Gastrocnemius medialis (tissue), 4 donors: ENCODE data around the gene SMPDL3A. TPM values are rescaled to one million over a fixed set of nuclear protein-coding genes. Genes with fewer than 3 reads are reported as not detected.
"Not testable (repeated sequence)": the region's sequence is repeated elsewhere in the genome, so short reads cannot be mapped to it uniquely, and the experiment has no call there.

Experiments used
- ATAC-seq, 2 donors: fragments of 150-250 bp; one replicate each; pipeline ENCODE4 v1.9.1; 2016
- DNase-seq, 2 donors: peaks; one replicate each; pipeline ENCODE4 v3.0.0-alpha.2; 2019
- H3K27ac ChIP-seq, 4 donors: fragments of 200-600 bp; sonication (generic); 1 replicate in 1 of 4; 2 replicates in 3 of 4; pipeline ENCODE4 v1.5.1; 2016 to 2018; ENCODE audit warnings: mild to moderate bottlenecking in 2 of 4, moderate library complexity in 1 of 4
- H3K27me3 ChIP-seq, 3 donors: fragments of 200-600 bp; sonication (generic) in 2 of 3; 1 replicate in 1 of 3; 2 replicates in 2 of 3; pipeline versions ENCODE4 v1.5.1 to v1.6.0; 2016 to 2019; ENCODE audit warnings: mild to moderate bottlenecking in 1 of 3, moderate library complexity in 1 of 3
- H3K36me3 ChIP-seq, 2 donors: fragments of 200-600 bp; sonication (generic) in 1 of 2; one replicate each; pipeline ENCODE4 v1.5.1; 2017 to 2018
- H3K4me1 ChIP-seq, 2 donors: fragments of 200-600 bp; sonication (generic) in 1 of 2; one replicate each; pipeline ENCODE4 v1.5.1; 2016 to 2017; ENCODE audit warnings: mild to moderate bottlenecking in 2 of 2
- H3K4me3 ChIP-seq, 4 donors: fragments of 200-600 bp; sonication (generic) in 3 of 4; 1 replicate in 1 of 4; 2 replicates in 3 of 4; pipeline ENCODE4 v1.5.1; 2016 to 2019; ENCODE audit warnings: mild to moderate bottlenecking in 2 of 4
- H3K9me3 ChIP-seq, 3 donors: fragments of 200-600 bp; sonication (generic) in 2 of 3; 1 replicate in 1 of 3; 2 replicates in 2 of 3; pipeline ENCODE4 v1.5.1; 2016 to 2019
- POLR2A ChIP-seq, 2 donors: fragments of 450-650 bp; IDR thresholded peaks; one replicate each; pipeline ENCODE4 v1.6.1; 2017; ENCODE audit warnings: antibody characterized with exemption in 2 of 2, mild to moderate bottlenecking in 2 of 2, moderate library complexity in 2 of 2
- in situ Hi-C, 4 donors: fragments of 200-750 bp; cut with MboI; loops; one replicate each; pipeline versions ENCODE4 v1.15.0 to v1.8.0; 2017; ENCODE audit warnings: low sequenced_read_pairs in 4 of 4
- intact Hi-C: fragments of 100-400 bp; cut with DNase I; formaldehyde crosslinking; loops from one replicate; pipeline ENCODE4 v1.15.1; 2023; ENCODE audit warnings: low total_unique reads
- total RNA-seq, 4 donors: library from RNA; depleted of rRNA; stranded (reverse); fragments of >200 nt; gene quantifications; one replicate each; pipeline versions ENCODE4 v1.1.0 to v1.2.3, GENCODE V29; 2016
- TF ChIP-seq, protein P1 (sequence below), 5 experiments: fragments of 450-650 bp in 3 of 5; fragments of 200-600 bp in 2 of 5; sonication (generic) in 2 of 5; IDR thresholded peaks in 4 of 5; conservative IDR thresholded peaks in 1 of 5; 1 replicate in 4 of 5; 2 replicates in 1 of 5; pipeline ENCODE4 v1.5.1; 2016 to 2019; ENCODE audit warnings: antibody characterized with exemption in 5 of 5, mild to moderate bottlenecking in 3 of 5, moderate library complexity in 3 of 5

SMPDL3A gene, protein sequence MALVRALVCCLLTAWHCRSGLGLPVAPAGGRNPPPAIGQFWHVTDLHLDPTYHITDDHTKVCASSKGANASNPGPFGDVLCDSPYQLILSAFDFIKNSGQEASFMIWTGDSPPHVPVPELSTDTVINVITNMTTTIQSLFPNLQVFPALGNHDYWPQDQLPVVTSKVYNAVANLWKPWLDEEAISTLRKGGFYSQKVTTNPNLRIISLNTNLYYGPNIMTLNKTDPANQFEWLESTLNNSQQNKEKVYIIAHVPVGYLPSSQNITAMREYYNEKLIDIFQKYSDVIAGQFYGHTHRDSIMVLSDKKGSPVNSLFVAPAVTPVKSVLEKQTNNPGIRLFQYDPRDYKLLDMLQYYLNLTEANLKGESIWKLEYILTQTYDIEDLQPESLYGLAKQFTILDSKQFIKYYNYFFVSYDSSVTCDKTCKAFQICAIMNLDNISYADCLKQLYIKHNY
- 10 to 100 TPM; 18.4 to 38.4 (median 32.6) TPM for total RNA-seq

DNA sequence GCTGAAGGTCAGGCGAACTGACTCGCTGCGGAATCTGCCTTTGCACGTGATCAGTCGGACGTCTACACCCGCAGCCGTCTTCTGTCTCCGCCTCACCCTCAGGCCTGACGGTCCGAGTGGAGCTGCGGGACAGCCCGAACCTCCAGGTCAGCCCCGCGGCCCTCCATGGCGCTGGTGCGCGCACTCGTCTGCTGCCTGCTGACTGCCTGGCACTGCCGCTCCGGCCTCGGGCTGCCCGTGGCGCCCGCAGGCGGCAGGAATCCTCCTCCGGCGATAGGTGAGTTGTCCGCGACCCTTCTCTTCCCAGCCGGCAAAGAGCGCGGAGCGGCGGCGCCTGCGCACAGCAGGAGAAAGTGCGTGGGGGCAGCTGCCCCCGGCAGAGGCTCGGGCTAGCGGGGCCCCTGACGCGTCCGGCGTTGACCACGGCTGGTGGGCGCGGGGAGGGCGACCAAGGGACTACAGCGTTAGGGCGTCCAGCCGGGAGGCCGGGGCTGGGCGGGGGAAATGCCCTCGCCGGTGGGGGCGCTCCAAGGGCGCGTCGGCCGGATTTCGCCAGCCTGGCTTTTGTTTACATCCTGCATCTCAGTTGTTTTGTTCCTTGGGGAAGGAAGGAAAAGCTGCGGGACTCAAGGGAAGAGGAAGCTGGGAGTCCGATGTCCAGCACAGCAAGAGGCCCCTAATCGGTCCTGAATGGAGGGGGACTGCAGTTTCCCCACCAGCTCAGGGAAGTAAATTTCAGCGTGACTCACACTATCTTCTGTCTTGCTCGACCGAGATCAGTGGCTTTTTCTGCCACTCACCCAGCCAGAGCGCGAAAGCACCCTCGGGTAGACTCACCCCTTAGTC lies at the start of gene SMPDL3A:
Gene SMPDL3A, plus strand, starts transcription at position 77 of the 846 bp plus-strand sequence. Its CDS starts 89 bp downstream, at position 166.
- ATAC-seq (peak; percentile 69 to 79), DNase-seq (peak; percentile 84 to 86)
- Histone ChIP-seq H3K9me3 (no peaks in the 10 kb centered on the region), H3K4me3 (peak within 1 kb of the TSS; percentile 61 to 94 (median 80)), H3K27ac (peak within 1 kb of the TSS; percentile 93 to 98 (median 96)), H3K27me3 (no peaks in the 10 kb centered on the region), H3K4me1 (peaks cover 36 to 45% of the 10 kb centered on the region in 2 donors), H3K36me3 (no peaks in the 10 kb centered on the region)
- intact Hi-C loops, result loop anchor here (1.0 to 10.0 kb wide), 5 partner anchors 9 to 387 kb away; no protein-coding TSS in a partner anchor
- in situ Hi-C loops, result no loop called here
- TF ChIP-seq POLR2A (IDR thresholded peaks at IDR 0.05), result peak; percentile 82 to 91
- TF ChIP-seq, protein P1, sequence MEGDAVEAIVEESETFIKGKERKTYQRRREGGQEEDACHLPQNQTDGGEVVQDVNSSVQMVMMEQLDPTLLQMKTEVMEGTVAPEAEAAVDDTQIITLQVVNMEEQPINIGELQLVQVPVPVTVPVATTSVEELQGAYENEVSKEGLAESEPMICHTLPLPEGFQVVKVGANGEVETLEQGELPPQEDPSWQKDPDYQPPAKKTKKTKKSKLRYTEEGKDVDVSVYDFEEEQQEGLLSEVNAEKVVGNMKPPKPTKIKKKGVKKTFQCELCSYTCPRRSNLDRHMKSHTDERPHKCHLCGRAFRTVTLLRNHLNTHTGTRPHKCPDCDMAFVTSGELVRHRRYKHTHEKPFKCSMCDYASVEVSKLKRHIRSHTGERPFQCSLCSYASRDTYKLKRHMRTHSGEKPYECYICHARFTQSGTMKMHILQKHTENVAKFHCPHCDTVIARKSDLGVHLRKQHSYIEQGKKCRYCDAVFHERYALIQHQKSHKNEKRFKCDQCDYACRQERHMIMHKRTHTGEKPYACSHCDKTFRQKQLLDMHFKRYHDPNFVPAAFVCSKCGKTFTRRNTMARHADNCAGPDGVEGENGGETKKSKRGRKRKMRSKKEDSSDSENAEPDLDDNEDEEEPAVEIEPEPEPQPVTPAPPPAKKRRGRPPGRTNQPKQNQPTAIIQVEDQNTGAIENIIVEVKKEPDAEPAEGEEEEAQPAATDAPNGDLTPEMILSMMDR (IDR thresholded peaks at IDR 0.05 in 4 of 5, conservative IDR thresholded peaks at IDR 0.05 in 1 of 5), result peak; percentile 22 to 45 (median 37)

DNA sequence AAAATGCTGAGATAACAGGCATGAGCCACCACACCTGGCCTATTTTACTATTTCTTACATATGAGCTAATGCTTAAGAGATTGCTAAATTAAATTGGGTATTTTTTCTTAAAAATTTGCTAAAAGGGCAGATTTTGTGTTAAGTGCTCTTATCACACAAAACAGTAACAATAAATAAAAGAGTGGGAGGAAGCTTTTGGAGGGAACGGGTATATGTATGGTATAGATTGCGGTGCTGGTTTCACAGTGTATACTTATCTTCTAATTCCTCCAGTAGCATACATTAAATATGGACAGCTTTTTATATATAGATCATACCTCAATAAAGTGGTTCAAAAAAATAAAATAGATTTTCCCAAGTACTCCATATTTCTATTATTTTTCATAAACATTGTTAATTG lies 49.0 kb upstream of the SMPDL3A start:
- Histone ChIP-seq H3K4me3 (no peak overlapping the region), H3K9me3 (no peaks in the 10 kb centered on the region), H3K27me3 (no peaks in the 10 kb centered on the region), H3K4me1 (peaks cover 21% of the 10 kb centered on the region in 2 donors), H3K36me3 (no peaks in the 10 kb centered on the region), H3K27ac (no peak overlapping the region)
- ATAC-seq (no peak), DNase-seq (no peak)
- no peak for TF ChIP-seq POLR2A (IDR thresholded peaks at IDR 0.05)
- TF ChIP-seq, protein P1 (IDR thresholded peaks at IDR 0.05 in 4 of 5, conservative IDR thresholded peaks at IDR 0.05 in 1 of 5), result no peak
- in situ Hi-C loops, result loop anchor here in 2 of 4 donors (25.0 kb wide), 1 partner anchor 572 kb away; no protein-coding TSS in a partner anchor
- intact Hi-C loops, result no loop called here

DNA sequence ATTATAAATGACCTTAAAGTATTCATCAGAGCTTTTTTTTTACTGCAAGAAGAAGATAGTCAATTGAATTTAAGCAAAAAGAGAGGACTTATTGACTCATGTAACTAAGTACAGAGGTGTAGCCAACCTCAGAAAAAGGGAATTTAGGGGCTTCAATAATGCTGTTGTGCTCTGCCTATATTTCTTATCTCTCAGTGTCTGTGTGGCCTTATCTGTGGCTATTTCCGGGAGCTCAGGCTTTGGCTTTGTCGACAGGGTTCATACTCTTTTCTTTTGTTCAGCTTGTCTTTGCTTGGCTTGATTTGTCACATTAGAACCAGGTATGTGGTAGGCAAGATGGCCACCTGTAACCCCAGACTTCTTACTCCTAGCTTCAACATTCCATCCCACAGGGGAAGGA lies 48.1 kb upstream of the SMPDL3A start:
- no peak for TF ChIP-seq POLR2A (IDR thresholded peaks at IDR 0.05)
- TF ChIP-seq, protein P1 (IDR thresholded peaks at IDR 0.05 in 4 of 5, conservative IDR thresholded peaks at IDR 0.05 in 1 of 5), result no peak
- Histone ChIP-seq H3K27me3 (no peaks in the 10 kb centered on the region), H3K4me3 (no peak overlapping the region), H3K36me3 (no peaks in the 10 kb centered on the region), H3K27ac (no peak overlapping the region), H3K4me1 (peaks cover 12 to 16% of the 10 kb centered on the region in 2 donors), H3K9me3 (no peaks in the 10 kb centered on the region)
- intact Hi-C loops (no loop called here), in situ Hi-C loops (loop anchor here in 2 of 4 donors (25.0 kb wide), 1 partner anchor 571 kb away; no protein-coding TSS in a partner anchor)
- ATAC-seq (no peak), DNase-seq (no peak)

DNA sequence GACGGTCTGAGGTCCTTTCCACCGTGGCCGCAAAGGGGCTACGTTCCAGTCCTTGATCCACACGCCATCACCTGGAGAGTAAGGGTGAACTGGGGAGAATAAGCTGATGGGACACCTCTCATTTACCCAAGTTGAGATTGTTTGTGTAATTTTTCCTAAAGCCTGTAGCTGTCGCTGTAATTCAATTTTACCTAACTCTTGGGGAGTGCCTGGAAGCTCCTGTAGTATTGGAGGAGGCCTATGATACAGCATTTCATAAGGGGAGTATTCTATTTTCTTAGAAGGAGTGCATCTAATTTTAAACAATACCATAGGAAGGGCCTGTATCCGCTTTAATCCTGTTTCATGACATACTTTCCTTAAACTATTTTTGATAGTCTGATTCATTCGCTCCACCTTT lies 44.8 kb upstream of the SMPDL3A start:
- peak overlapping the region; percentile 68 to 85 (median 77) for H3K27ac ChIP-seq
- intact Hi-C loops (loop anchor here (1.0 to 2.0 kb wide), 2 partner anchors 45 to 95 kb away; partner anchors contain the start of gene SMPDL3A), in situ Hi-C loops (loop anchor here in 2 of 4 donors (25.0 kb wide), 1 partner anchor 568 kb away; no protein-coding TSS in a partner anchor)
- peak; percentile 80 to 91 for ATAC-seq
- H3K4me3 ChIP-seq, H3K36me3 ChIP-seq, DNase-seq, H3K27me3 ChIP-seq, H3K9me3 ChIP-seq: not testable (repeated sequence)
- H3K4me1 ChIP-seq, result peaks cover 0 to 11% of the 10 kb centered on the region in 2 donors
- TF ChIP-seq, protein P1 (IDR thresholded peaks at IDR 0.05 in 4 of 5, conservative IDR thresholded peaks at IDR 0.05 in 1 of 5), result peak in 2 of 5 experiments; percentile 34 to 51

DNA sequence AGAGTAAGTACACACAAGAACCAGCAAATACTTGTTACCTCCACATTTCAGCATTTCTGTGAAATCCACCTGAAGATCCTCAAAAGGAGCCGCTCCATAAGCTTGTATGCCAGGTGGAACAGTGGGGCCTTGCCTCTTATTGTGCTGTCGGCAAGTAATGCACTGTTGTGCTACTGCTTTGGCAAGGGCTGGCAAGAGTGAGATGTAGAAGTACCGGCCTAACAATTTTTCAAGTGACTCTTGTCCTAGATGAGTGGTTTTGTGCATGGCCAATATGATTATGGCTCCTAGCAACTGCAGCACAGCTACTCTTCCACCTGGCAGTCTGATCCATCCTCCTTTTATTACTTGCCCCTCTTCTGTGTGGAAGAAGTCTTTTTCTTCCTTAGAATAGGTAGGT lies 44.2 kb upstream of the SMPDL3A start:
- in situ Hi-C loops (loop anchor here in 2 of 4 donors (25.0 kb wide), 1 partner anchor 567 kb away; no protein-coding TSS in a partner anchor), intact Hi-C loops (loop anchor here (1.0 to 2.0 kb wide), 2 partner anchors 44 to 94 kb away; partner anchors contain the start of gene SMPDL3A)
- not testable (repeated sequence) for H3K9me3 ChIP-seq, H3K27me3 ChIP-seq, H3K4me3 ChIP-seq, ATAC-seq, DNase-seq, H3K36me3 ChIP-seq
- H3K4me1 ChIP-seq, result peaks cover 0 to 11% of the 10 kb centered on the region in 2 donors
- H3K27ac ChIP-seq, result peak overlapping the region; percentile 68 to 85 (median 77)
